ENCODE data around the gene TRABD2B.

The TRABD2B gene

GRCh38 chr1:47766832-47767740 lies 230.1 kb downstream of the TRABD2B start:
- no peak for DNase-seq

GRCh38 chr1:47765742-47766485 lies 231.3 kb downstream of the TRABD2B start:
- DNase-seq: no peak

- DNase-seq: no peak
Observed at GRCh38 chr1:47765236-47765635, 231.9 kb downstream of the TRABD2B start.

- DNase-seq: no peak
Observed at GRCh38 chr1:47764461-47765046, 232.6 kb downstream of the TRABD2B start.

- no peak for DNase-seq
Observed at GRCh38 chr1:47763591-47764171, 233.5 kb downstream of the TRABD2B start.

GRCh38 chr1:47761974-47762373 lies 235.2 kb downstream of the TRABD2B start:
- no peak for DNase-seq

GRCh38 chr1:47761201-47761930 lies 235.8 kb downstream of the TRABD2B start:
- DNase-seq: no peak

GRCh38 chr1:47759936-47760629 lies 237.1 kb downstream of the TRABD2B start:
- DNase-seq: no peak

- DNase-seq: no peak
Observed at GRCh38 chr1:47759251-47759935, 237.8 kb downstream of the TRABD2B start.

GRCh38 chr1:47758341-47759250 lies 238.6 kb downstream of the TRABD2B start:
- DNase-seq: no peak

- no peak for DNase-seq
Observed at GRCh38 chr1:47757226-47757975, 239.8 kb downstream of the TRABD2B start.

- DNase-seq: no peak
Observed at GRCh38 chr1:47756411-47756810, 240.8 kb downstream of the TRABD2B start.

GRCh38 chr1:47756006-47756405 lies 241.2 kb downstream of the TRABD2B start:
- no peak for DNase-seq

GRCh38 chr1:47755101-47755990 lies 241.8 kb downstream of the TRABD2B start:
- DNase-seq: peak; percentile 78

- DNase-seq: no peak
Observed at GRCh38 chr1:47754221-47754620, 243.0 kb downstream of the TRABD2B start.

- DNase-seq: no peak
Observed at GRCh38 chr1:47753808-47754207, 243.4 kb downstream of the TRABD2B start.

GRCh38 chr1:47752559-47752958 lies 244.6 kb downstream of the TRABD2B start:
- DNase-seq: no peak

- no peak for DNase-seq
Observed at GRCh38 chr1:47751996-47752451, 245.2 kb downstream of the TRABD2B start.

Measured in activated CD4-positive, alpha-beta T cell treated with anti-CD3 and anti-CD28 coated beads for 48 hours (primary cell).